PFSK-1 (cell line): ENCODE data around the gene ANKRD13B.

Experiments used
- FOXP2 ChIP-seq: optimal IDR thresholded peaks from 2 replicates; pipeline ENCODE3; 2011; ENCODE audit warnings: borderline replicate concordance, control low read depth, inconsistent platforms; ENCODE audit not compliant: insufficient read depth; ENCODE audit errors: extremely low read length, extremely low read depth
- POLR2AphosphoS5 ChIP-seq: IDR thresholded peaks from 2 replicates; pipeline ENCODE4 v1.6.1; 2012; ENCODE audit warnings: low read depth, mild to moderate bottlenecking, control low read depth, low read length, moderate library complexity
- REST ChIP-seq, 2 experiments: IDR thresholded peaks; 2 replicates each; pipeline versions ENCODE4 v1.6.1 to v1.8.0; 2011 to 2012; ENCODE audit warnings: low read depth in 2 of 2, low read length in 2 of 2, control low read depth in 1 of 2, inconsistent platforms in 1 of 2, mild to moderate bottlenecking in 1 of 2, moderate library complexity in 1 of 2; ENCODE audit not compliant: insufficient read depth in 1 of 2
- SIN3A ChIP-seq: IDR thresholded peaks from 2 replicates; pipeline ENCODE4 v1.6.1; 2012; ENCODE audit warnings: mild to moderate bottlenecking, low read length, moderate library complexity, borderline replicate concordance; ENCODE audit not compliant: insufficient read depth
- TAF1 ChIP-seq: IDR thresholded peaks from 2 replicates; pipeline ENCODE4 v1.6.1; 2012; ENCODE audit warnings: low read length, control low read depth, borderline replicate concordance; ENCODE audit not compliant: insufficient read depth

GRCh38 chr17:29603109-29603674, 10.3 kb downstream of the ANKRD13B start:
- TF ChIP-seq SIN3A (no peak), REST (IDR thresholded peaks at IDR 0.05; ENCODE audit: insufficient read depth in 1 of 2, low read depth in 2 of 2, low read length in 2 of 2) (no peak), POLR2AphosphoS5 (no peak), TAF1 (no peak), FOXP2 (no peak)
